Upper lobe of left lung (tissue), 6 donors: ENCODE data around the gene CD44. TPM values are rescaled to one million over a fixed set of nuclear protein-coding genes. Genes with fewer than 3 reads are reported as not detected.

Experiments
- ATAC-seq, 2 donors: fragments of 200-7000 bp; cut with Tn5 transposase; one replicate each; pipeline ENCODE4 v1.9.1; 2022; ENCODE audit warnings: mild to moderate bottlenecking in 2 of 2, moderate library complexity in 2 of 2; ENCODE audit not compliant: low FRiP score in 2 of 2
- DNase-seq, 2 donors: peaks; one replicate each; pipeline ENCODE4 v3.0.0-alpha.2; 2019 to 2020
- H3K27ac ChIP-seq, 4 donors: fragments of 200-600 bp; sonication (generic); one replicate each; pipeline ENCODE4 v1.5.1; 2016 to 2019
- H3K27me3 ChIP-seq, 4 donors: fragments of 200-600 bp; sonication (generic); one replicate each; pipeline ENCODE4 v1.5.1; 2017 to 2019
- H3K36me3 ChIP-seq, 4 donors: fragments of 200-600 bp; sonication (generic); one replicate each; pipeline ENCODE4 v1.5.1; 2016 to 2019
- H3K4me1 ChIP-seq, 4 donors: fragments of 200-600 bp; sonication (generic); one replicate each; pipeline ENCODE4 v1.5.1; 2018 to 2019
- H3K4me3 ChIP-seq, 4 donors: fragments of 200-600 bp; sonication (generic); one replicate each; pipeline ENCODE4 v1.5.1; 2017 to 2019; ENCODE audit warnings: mild to moderate bottlenecking in 2 of 4, moderate library complexity in 1 of 4
- H3K9me3 ChIP-seq, 4 donors: fragments of 200-600 bp; sonication (generic); one replicate each; pipeline ENCODE4 v1.5.1; 2018 to 2019
- CTCF ChIP-seq, 6 experiments: fragments of 450-650 bp in 4 of 6; fragments of 200-600 bp in 2 of 6; sonication (generic) in 2 of 6; IDR thresholded peaks; one replicate each; pipeline ENCODE4 v1.5.1; 2016 to 2019; ENCODE audit warnings: antibody characterized with exemption in 6 of 6
- EP300 ChIP-seq, 4 donors: sonication (generic); formaldehyde crosslinking; IDR thresholded peaks; one replicate each; pipeline ENCODE4 v1.5.1; 2017; ENCODE audit warnings: antibody characterized with exemption in 4 of 4, control low read depth in 2 of 4
- POLR2A ChIP-seq, 4 donors: fragments of 450-650 bp; IDR thresholded peaks; one replicate each; pipeline ENCODE4 v1.5.1; 2016 to 2017; ENCODE audit warnings: antibody characterized with exemption in 4 of 4, mild to moderate bottlenecking in 2 of 4
- POLR2AphosphoS5 ChIP-seq, 2 donors: sonication (generic); formaldehyde crosslinking; IDR thresholded peaks; one replicate each; pipeline ENCODE4 v1.5.1; 2017; ENCODE audit warnings: antibody characterized with exemption in 2 of 2
- WGBS, 2 donors: methylation state at CpG; one replicate each; pipeline ENCODE4 v1.1.5; 2017 to 2018; 5-methylcytosine and 5-hydroxymethylcytosine counted together
- total RNA-seq, 6 donors: library from RNA; depleted of rRNA in 4 of 6; stranded (reverse); fragments of >200 nt in 4 of 6; gene quantifications; one replicate each; pipeline versions ENCODE4 v1.1.0 to v1.2.1, GENCODE V29; 2016 to 2021
- donor health status: DM: no; HTN: no; CAD: no; lungs with moderate emphysema.
- donor health status: DM: no; HTN: yes; CAD: no; lungs with severe emphysema.

CD44 gene
- total RNA-seq, 6 donors from 2014 or later: 454 to 696 (median 551) TPM

- 73 to 92% methylated on average over 1 of the region's 1 CpG for WGBS, 2 donors
- ATAC-seq (no peak), DNase-seq (no peak)
- Histone ChIP-seq H3K27me3 (no peaks in the 10 kb centered on the region), H3K4me3 (no peak overlapping the region), H3K9me3 (no peaks in the 10 kb centered on the region), H3K27ac (no peak overlapping the region), H3K36me3 (peaks cover 5 to 58% (median 11%) of the 10 kb centered on the region in 4 donors), H3K4me1 (peaks cover 6 to 14% (median 10%) of the 10 kb centered on the region in 4 donors)
- TF ChIP-seq EP300 (IDR thresholded peaks at IDR 0.05): no peak
- no peak for TF ChIP-seq POLR2AphosphoS5 (IDR thresholded peaks at IDR 0.05)
- no peak for TF ChIP-seq CTCF (IDR thresholded peaks at IDR 0.05)
- TF ChIP-seq POLR2A (IDR thresholded peaks at IDR 0.05): no peak
Observed at GRCh38 chr11:35230388-35230787, 91.4 kb downstream of the CD44 start.

GRCh38 chr11:35231076-35231860 is 92.3 kb downstream of the CD44 start:
- Histone ChIP-seq H3K4me3 (no peak overlapping the region), H3K36me3 (peaks cover 3 to 50% (median 11%) of the 10 kb centered on the region in 4 donors), H3K27me3 (no peaks in the 10 kb centered on the region), H3K9me3 (no peaks in the 10 kb centered on the region), H3K4me1 (peaks cover 7 to 17% (median 11%) of the 10 kb centered on the region in 4 donors), H3K27ac (no peak overlapping the region)
- TF ChIP-seq POLR2A (IDR thresholded peaks at IDR 0.05) (no peak), EP300 (IDR thresholded peaks at IDR 0.05) (no peak), CTCF (IDR thresholded peaks at IDR 0.05) (no peak), POLR2AphosphoS5 (IDR thresholded peaks at IDR 0.05) (no peak)
- peak in 1 of 2 donors; percentile 63 for DNase-seq
- ATAC-seq: no peak
- 83 to 84% methylated on average over 5 of the region's 5 CpGs for WGBS, 2 donors

GRCh38 chr11:35232891-35233330 is 93.9 kb downstream of the CD44 start:
- no peak for TF ChIP-seq POLR2A (IDR thresholded peaks at IDR 0.05)
- TF ChIP-seq POLR2AphosphoS5 (IDR thresholded peaks at IDR 0.05): no peak
- TF ChIP-seq CTCF (IDR thresholded peaks at IDR 0.05): no peak
- TF ChIP-seq EP300 (IDR thresholded peaks at IDR 0.05): no peak
- 65 to 68% methylated on average over 4 of the region's 4 CpGs for WGBS, 2 donors
- Histone ChIP-seq H3K4me1 (peaks cover 4 to 25% (median 16%) of the 10 kb centered on the region in 4 donors), H3K27ac (no peak overlapping the region), H3K36me3 (peaks cover 3 to 35% (median 11%) of the 10 kb centered on the region in 4 donors), H3K4me3 (no peak overlapping the region), H3K27me3 (no peaks in the 10 kb centered on the region), H3K9me3 (no peaks in the 10 kb centered on the region)
- DNase-seq (no peak), ATAC-seq (no peak)

- no peak overlapping the region for H3K4me3 ChIP-seq
- H3K27ac ChIP-seq: no peak overlapping the region
- no peaks in the 10 kb centered on the region for H3K9me3 ChIP-seq
- ATAC-seq: no peak
- 77 to 80% methylated on average over 1 of the region's 1 CpG for WGBS, 2 donors
- peaks cover 3 to 30% (median 11%) of the 10 kb centered on the region in 4 donors for H3K36me3 ChIP-seq
- TF ChIP-seq POLR2A (IDR thresholded peaks at IDR 0.05) (no peak), CTCF (IDR thresholded peaks at IDR 0.05) (no peak), EP300 (IDR thresholded peaks at IDR 0.05) (no peak), POLR2AphosphoS5 (IDR thresholded peaks at IDR 0.05) (no peak)
- no peaks in the 10 kb centered on the region for H3K27me3 ChIP-seq
- DNase-seq: no peak
- H3K4me1 ChIP-seq: peaks cover 9 to 31% (median 18%) of the 10 kb centered on the region in 4 donors
Observed at GRCh38 chr11:35233518-35233917, 94.5 kb downstream of the CD44 start.
